Keratinocyte (primary cell): ENCODE measurements around the gene ACSM3. TPM values are rescaled to one million over a fixed set of nuclear protein-coding genes. Genes with fewer than 3 reads are reported as not detected.
A peak's percentile ranks its signal among the peaks of the same experiment; 100 is the strongest.

Experiments used
- DNase-seq: peaks from one replicate; pipeline ENCODE4 v3.0.0-alpha.2; 2011; ENCODE audit warnings: low read depth, missing footprints, low spot score
- FAIRE-seq: peaks from 2 replicates; lab custom pipeline; 2011; peaks lifted over from hg19 to GRCh38; lab: Jason Lieb, UNC
- H2AFZ ChIP-seq: 2 replicates; pipeline ENCODE4 v1.6.0; 2012; ENCODE audit warnings: low read length, control low read depth, inconsistent platforms; ENCODE audit not compliant: control insufficient read depth
- H3K27ac ChIP-seq: 2 replicates; pipeline ENCODE4 v1.5.1; 2011; ENCODE audit warnings: low read length; ENCODE audit not compliant: control insufficient read depth, insufficient read depth
- H3K27me3 ChIP-seq: 3 replicates; pipeline ENCODE4 v1.6.0; 2011; ENCODE audit warnings: low read length; ENCODE audit not compliant: control insufficient read depth, insufficient read depth; ENCODE audit errors: extremely low read depth
- H3K36me3 ChIP-seq, 2 experiments: 2 replicates in 1 of 2; 3 replicates in 1 of 2; pipeline ENCODE4 v1.5.1; 2011; ENCODE audit warnings: low read length in 2 of 2, mild to moderate bottlenecking in 1 of 2; ENCODE audit not compliant: control insufficient read depth in 2 of 2, insufficient read depth in 2 of 2; ENCODE audit errors: extremely low read depth in 1 of 2
- H3K4me1 ChIP-seq: 3 replicates; pipeline ENCODE4 v1.5.1; 2011; ENCODE audit warnings: low read length; ENCODE audit not compliant: control insufficient read depth, insufficient read depth; ENCODE audit errors: extremely low read depth
- H3K4me2 ChIP-seq: 3 replicates; pipeline ENCODE4 v1.6.0; 2011; ENCODE audit warnings: low read depth, low read length; ENCODE audit not compliant: control insufficient read depth, insufficient read depth; ENCODE audit errors: extremely low read depth
- H3K4me3 ChIP-seq, 3 experiments: fragments of 200-600 bp in 1 of 3; sonication (generic) in 1 of 3; 2 replicates in 2 of 3; 3 replicates in 1 of 3; pipeline ENCODE4 v1.5.1; 2011 to 2016; ENCODE audit warnings: low read length in 3 of 3, mild to moderate bottlenecking in 3 of 3, control low read depth in 2 of 3, inconsistent platforms in 1 of 3, low read depth in 1 of 3, mixed read lengths in 1 of 3, mixed run types in 1 of 3, moderate library complexity in 1 of 3; ENCODE audit not compliant: control insufficient read depth in 2 of 3, insufficient read depth in 2 of 3; ENCODE audit errors: extremely low read depth in 1 of 3
- H3K79me2 ChIP-seq: 2 replicates; pipeline ENCODE4 v1.6.0; 2012; ENCODE audit warnings: low read length; ENCODE audit not compliant: control insufficient read depth, insufficient read depth
- H3K9ac ChIP-seq: 3 replicates; pipeline ENCODE4 v1.6.0; 2011; ENCODE audit warnings: low read length; ENCODE audit not compliant: control insufficient read depth, insufficient read depth; ENCODE audit errors: extremely low read depth
- H3K9me1 ChIP-seq: 3 replicates; pipeline ENCODE4 v1.6.0; 2011; ENCODE audit warnings: low read length; ENCODE audit not compliant: control insufficient read depth, insufficient read depth; ENCODE audit errors: extremely low read depth
- H3K9me3 ChIP-seq: 2 replicates; pipeline ENCODE4 v1.5.1; 2012; ENCODE audit warnings: low read depth, low read length; ENCODE audit not compliant: control insufficient read depth
- H4K20me1 ChIP-seq: 3 replicates; pipeline ENCODE4 v1.6.0; 2011; ENCODE audit warnings: low read length; ENCODE audit not compliant: control insufficient read depth, insufficient read depth; ENCODE audit errors: extremely low read depth
- CTCF ChIP-seq, 3 experiments: IDR thresholded peaks in 1 of 3; conservative IDR thresholded peaks in 1 of 3; optimal IDR thresholded peaks in 1 of 3; 2 replicates in 2 of 3; 3 replicates in 1 of 3; pipeline versions ENCODE3 to v1.5.1; 2011; ENCODE audit warnings: low read length in 3 of 3, mild to moderate bottlenecking in 3 of 3, moderate library complexity in 2 of 3, control low read depth in 1 of 3, inconsistent platforms in 1 of 3; ENCODE audit not compliant: insufficient read depth in 2 of 3; ENCODE audit errors: extremely low read depth in 1 of 3
- EZH2 ChIP-seq: IDR thresholded peaks from one replicate; pipeline ENCODE4 v1.6.1; 2012; ENCODE audit warnings: inconsistent platforms, mild to moderate bottlenecking, low read length, moderate library complexity
- dilution Hi-C: fragments of 300-500 bp; cut with MboI; formaldehyde crosslinking; loops from one replicate; pipeline ENCODE4 v1.7.0; 2020; ENCODE audit warnings: low sequenced_read_pairs; ENCODE audit not compliant: extremely low pct_ligation_motif_present
- polyA plus RNA-seq, 5 experiments: library from polyadenylated mRNA; depleted of rRNA in 3 of 5; stranded (reverse) in 3 of 5; stranded (forward) in 1 of 5; unstranded in 1 of 5; fragments of >200 nt; gene quantifications; 1 replicate in 1 of 5; 2 replicates in 3 of 5; 3 replicates in 1 of 5; pipeline versions ENCODE4 v1.2.1 to v1.2.3, GENCODE V29; 2011 to 2012; ENCODE audit warnings: missing spikeins in 2 of 5, low read depth in 1 of 5, low replicate concordance in 1 of 5

Gene ACSM3
- polyA plus RNA-seq, 1 donor (not counting 4 experiments of a cell fraction or from before 2014, with no cell fraction given), result 0.38 TPM

DNA sequence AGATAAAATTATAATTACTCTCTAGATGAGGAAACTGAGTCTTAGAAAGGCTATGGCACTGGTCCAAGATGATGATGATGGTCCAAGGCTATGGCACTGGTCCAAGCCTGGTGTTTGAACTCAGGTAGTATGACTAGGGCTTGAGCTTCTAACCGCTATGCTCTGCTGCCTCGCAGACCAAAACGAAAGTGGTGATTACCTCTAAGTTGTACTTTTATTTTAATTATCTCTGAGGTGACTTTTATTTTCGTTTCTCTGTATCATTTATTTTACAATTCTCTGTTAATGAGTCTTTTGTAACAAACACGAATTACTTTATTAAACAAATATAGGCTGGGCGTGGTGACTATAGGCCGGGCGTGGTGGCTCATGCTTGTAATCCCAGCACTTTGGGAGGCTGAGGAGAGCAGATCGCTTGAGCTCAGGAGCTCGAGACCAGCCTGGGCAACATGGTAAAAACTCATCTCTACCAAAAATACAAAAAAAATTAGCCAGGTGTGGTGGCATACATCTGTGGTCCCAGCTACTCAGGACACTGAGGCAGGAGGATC lies 48.1 kb downstream of the ACSM3 start:
- no peak for TF ChIP-seq EZH2
- TF ChIP-seq CTCF (optimal IDR thresholded peaks at IDR 0.05 in 1 of 3, IDR thresholded peaks at IDR 0.05 in 1 of 3, conservative IDR thresholded peaks at IDR 0.05 in 1 of 3; ENCODE audit: extremely low read depth in 1 of 3, insufficient read depth in 2 of 3, low read length in 3 of 3), result no peak
- no peaks in the 10 kb centered on the region for H3K9me3 ChIP-seq
- H3K27me3 ChIP-seq, result no peaks in the 10 kb centered on the region
- FAIRE-seq, result no peak
- H3K9ac ChIP-seq, result no peak overlapping the region
- no peaks in the 10 kb centered on the region for H3K79me2 ChIP-seq
- H3K27ac ChIP-seq, result no peak overlapping the region
- no peaks in the 10 kb centered on the region for H3K9me1 ChIP-seq
- H3K36me3 ChIP-seq, result peaks cover 0 to 4% of the 10 kb centered on the region in 2 experiments
- H3K4me3 ChIP-seq, result no peak overlapping the region
- H2AFZ ChIP-seq, result no peak overlapping the region
- DNase-seq, result no peak
- no peaks in the 10 kb centered on the region for H4K20me1 ChIP-seq
- dilution Hi-C loops, result no loop called here
- H3K4me2 ChIP-seq, result no peak overlapping the region
- peaks cover 7% of the 10 kb centered on the region for H3K4me1 ChIP-seq

- Histone ChIP-seq H3K4me3 (no peak overlapping the region), H3K27ac (no peak overlapping the region), H3K4me1 (peaks cover 2% of the 10 kb centered on the region), H3K36me3 (peaks cover 0 to 4% of the 10 kb centered on the region in 2 experiments), H3K27me3 (no peaks in the 10 kb centered on the region), H3K9me1 (no peaks in the 10 kb centered on the region), H3K9me3 (no peaks in the 10 kb centered on the region), H2AFZ (no peak overlapping the region), H3K4me2 (no peak overlapping the region), H3K9ac (no peak overlapping the region), H3K79me2 (no peaks in the 10 kb centered on the region), H4K20me1 (no peaks in the 10 kb centered on the region)
- DNase-seq (no peak), FAIRE-seq (peak; percentile 13)
- TF ChIP-seq CTCF (optimal IDR thresholded peaks at IDR 0.05 in 1 of 3, IDR thresholded peaks at IDR 0.05 in 1 of 3, conservative IDR thresholded peaks at IDR 0.05 in 1 of 3; ENCODE audit: extremely low read depth in 1 of 3, insufficient read depth in 2 of 3, low read length in 3 of 3) (no peak), EZH2 (no peak)
- dilution Hi-C loops, result no loop called here
Observed at GRCh38 chr16:20812510-20812909, 48.7 kb downstream of the ACSM3 start.
